Islet of Langerhans (tissue), 1 donor: Measurements from ENCODE around the gene EMC9.

Experiments used
- FAIRE-seq: peaks from one replicate; lab custom pipeline; 2011; peaks lifted over from hg19 to GRCh38; lab: Jason Lieb, UNC

The EMC9 gene

DNA sequence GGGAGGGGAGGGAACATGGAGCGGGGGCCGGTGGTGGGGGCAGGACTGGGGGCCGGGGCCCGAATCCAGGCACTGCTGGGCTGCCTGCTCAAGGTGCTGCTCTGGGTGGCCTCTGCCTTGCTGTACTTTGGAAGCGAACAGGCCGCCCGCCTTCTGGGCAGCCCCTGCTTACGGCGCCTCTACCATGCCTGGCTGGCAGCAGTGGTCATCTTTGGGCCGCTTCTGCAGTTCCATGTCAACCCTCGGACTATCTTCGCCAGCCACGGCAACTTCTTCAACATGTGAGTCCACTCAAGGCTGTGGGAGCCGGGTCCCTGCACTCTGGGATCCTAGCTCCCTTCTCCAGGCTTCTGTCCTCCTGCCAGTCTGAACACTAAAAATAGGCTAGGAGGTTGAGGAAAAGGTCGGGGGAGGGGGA lies 9.8 kb downstream of the EMC9 start:
- no peak for FAIRE-seq

DNA sequence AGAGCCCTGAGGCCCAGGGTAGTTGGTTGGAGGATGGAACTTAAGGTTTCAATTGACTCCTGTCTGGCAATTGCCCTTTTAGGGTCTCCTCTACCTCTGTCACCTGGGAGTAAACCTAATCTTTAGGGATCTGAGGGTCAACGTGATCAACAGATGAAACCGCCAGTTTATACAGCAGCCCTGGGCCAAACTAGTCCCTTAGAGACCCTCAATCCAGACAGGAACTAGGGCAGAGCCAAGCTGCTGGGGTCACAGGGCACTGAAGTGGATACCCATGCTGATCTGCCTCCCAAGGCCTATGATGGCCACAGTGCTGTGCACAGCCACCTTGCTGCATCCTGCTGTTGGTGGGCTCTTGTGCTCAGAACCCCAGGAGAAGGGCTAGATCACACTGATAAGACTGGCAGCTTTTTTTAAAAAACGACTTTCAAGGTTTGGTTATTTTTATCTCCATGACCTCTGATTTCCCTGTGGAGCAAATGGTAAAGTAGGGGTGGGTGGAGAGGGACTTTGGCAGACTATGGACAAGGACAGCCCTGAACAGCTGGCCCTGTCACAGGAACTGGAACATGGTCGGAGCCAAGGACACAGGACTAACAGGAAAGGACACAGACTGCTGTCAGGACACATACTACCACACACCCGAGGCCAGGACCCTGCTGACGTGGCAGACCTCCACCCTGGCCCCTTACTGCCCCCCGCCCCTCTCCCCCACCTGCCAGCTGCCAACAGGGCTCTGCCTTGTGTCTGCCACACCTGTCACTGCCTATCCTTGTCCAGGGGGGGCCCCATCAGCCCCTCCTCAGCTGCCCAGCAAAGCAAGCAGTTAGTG lies 10.5 kb downstream of the EMC9 start:
- no peak for FAIRE-seq

DNA sequence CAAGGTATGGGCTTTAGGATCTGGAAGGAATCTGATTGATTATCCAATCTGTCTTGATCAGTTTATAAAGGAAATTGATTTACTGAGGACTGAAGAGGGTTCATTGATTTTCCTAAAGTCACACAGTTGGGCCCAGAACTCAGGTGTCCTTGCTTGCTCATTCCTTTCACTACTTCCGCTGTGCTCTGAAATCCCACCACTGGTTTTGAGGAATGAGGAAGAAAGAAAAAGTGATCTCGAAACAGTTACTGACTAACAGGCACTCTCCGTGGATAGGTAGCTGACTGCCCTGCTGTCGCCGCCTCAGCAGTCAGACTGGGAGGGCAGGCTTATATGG lies 11.0 kb downstream of the EMC9 start, which contains the start of gene FITM1:
Gene FITM1, plus strand, starts transcription at position 280 of the 337 bp plus-strand sequence. CDS start 905 bp downstream, outside the sequence.
- FAIRE-seq, result no peak

DNA sequence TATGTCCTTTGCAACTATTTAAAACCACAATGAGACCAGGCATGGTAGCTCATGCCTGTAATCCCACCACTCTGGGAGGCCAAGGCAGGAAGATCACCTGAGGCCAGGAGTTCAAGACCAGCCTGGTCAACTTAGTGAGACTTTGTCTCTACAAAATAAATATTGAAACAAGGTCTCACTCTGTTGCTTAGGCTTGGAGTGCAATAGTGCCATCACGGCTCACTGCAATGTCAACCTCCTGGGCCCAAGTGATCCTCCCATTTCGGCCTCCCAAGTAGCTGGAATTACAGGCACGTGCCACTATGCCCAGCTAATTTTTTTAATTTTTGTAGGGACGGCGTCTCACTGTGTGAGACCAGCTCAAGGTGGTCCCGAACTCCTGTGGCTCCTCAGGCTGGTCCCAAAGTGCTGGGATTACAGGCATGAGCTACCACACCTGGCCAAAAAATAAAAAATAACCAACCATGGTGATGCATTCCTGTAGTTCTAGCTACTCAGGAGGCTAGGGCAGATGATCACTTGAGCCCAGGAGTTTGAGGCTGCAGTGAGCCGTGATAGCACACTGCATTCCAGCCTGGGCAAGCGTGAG lies 11.9 kb downstream of the EMC9 start:
- FAIRE-seq, result no peak

DNA sequence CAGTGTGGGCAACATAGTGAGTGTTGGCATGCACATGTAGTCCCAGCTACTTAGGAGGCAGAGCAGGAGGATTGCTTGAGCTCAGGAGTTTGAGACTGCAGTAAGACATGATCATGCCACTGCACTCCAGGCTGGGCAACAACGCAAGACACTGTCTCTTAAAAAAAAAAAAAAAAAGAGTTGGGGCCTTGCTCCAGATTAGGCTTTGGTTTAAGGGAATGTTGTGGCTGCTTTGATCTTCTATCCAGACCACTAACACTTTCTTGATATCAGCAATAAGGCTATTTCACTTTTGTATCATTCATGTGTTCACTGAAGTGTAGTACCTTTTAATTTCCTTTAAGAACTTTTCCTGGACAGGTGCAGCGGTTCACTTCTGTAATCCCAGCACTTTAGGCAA lies 13.7 kb downstream of the EMC9 start:
- no peak for FAIRE-seq

DNA sequence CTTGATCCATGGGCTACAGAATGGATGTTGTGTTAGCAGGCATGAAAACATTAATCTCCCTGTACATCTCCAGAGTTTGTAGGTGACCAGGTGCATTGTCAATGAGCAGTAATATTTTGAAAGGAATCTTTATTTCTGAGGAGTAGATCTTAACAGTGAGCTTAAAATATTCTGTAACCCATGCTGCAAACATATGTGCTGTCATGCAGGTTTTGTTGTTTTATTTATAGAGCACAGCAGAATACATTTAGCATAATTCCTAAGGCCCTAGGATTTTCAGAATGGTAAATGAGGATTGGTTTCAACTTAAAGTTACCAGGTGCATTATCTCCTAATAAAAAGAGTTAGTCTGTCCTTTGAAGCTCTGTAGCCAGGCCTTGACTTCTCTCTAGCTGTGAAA lies 14.5 kb downstream of the EMC9 start:
- no peak for FAIRE-seq

DNA sequence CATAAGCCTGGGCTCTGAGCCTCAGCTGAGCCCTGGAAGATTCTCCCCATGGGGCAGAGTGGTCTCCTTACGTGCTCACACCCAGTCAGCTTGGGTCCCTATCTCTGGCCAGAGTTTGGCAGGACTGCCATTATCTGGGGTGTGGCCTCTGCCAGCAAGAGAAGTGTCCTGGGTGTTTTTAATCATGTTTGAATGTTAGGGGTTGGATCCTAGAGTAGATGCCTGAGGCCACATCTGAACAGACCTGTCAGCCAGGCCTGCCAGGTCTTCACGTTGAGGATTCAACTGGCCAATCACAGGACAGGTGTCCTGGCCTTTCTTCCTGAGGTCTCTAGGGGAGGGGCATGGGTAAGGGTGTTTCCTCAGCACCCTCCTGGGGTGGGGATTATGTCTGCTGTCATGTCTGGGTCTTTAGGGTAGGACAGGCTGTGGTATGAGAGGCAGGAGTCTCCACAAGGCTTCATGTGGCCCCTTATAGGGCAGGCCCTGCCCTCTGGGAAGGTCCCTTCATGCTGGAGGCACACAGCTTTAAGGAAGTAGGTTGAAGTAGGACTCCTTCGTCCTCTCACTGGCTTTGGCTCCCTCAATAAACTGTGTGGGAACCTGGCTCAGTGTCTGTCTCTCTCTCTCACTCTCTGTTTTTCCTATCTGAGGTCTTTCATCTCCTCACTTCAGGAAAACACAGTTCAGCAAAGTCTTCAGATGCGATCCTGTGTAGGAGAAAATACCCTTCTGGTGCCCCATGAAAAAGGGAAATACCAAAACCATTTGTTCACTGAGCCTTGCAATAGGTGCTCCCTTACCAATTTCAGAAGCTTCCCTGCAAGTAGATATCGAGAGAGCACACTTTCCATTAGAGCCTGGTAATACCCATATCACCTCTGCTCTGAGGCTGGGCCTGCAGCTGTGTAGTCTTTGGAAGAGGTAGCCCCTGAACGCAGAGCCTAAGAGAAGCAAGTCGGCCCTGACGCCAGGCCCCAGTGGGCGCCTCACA lies 17.7 kb downstream of the EMC9 start:
- no peak for FAIRE-seq

DNA sequence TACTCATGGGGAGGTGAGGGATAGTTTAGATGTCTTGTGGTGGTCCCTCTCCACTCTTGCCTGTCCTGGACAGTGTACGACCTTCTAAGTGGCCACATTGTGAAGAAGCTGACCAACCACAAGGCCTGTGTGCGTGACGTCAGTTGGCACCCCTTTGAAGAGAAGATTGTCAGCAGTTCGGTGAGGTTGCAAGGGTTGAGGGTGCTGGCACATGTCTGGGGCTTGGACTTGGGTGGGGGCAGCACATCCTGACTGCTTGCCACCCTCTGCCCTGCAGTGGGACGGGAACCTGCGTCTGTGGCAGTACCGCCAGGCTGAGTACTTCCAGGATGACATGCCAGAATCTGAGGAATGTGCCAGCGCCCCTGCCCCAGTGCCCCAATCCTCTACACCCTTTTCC lies 18.5 kb downstream of the EMC9 start:
- no peak for FAIRE-seq

DNA sequence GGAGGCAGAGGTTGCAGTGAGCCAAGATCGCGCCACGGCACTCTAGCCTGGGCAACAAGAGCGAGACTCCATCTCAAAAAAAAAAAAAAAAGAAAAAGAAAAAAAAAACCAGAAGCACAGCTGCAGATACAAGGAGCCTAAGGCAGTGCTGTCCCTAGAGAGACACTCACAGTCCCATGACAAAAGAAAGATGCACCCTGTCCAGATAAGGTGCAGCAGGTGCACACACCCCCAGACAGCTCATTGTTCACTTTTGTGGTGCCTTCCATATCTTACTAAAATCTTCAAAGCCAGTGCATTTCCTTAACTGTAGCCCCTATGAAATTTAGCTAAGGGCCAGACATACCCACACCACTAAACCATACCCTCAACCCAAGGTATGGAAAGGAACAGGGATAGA lies 19.0 kb downstream of the EMC9 start:
- FAIRE-seq, result no peak

DNA sequence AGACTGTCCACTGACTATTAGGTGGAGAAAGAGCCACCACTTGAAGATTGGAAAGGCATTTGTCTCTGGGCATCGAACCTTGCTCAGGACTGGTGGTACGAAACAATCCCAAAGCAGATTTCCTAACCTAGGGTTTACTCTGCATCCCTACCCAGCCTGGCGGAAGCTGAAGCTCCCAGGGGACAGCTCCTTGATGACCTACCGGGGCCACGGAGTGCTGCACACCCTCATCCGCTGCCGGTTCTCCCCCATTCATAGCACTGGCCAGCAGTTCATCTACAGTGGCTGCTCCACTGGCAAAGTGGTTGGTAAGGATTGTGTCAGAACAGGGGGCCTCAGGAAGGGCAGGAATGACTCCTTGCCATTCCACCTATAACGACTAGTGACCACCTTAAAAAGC lies 20.2 kb downstream of the EMC9 start:
- no peak for FAIRE-seq

DNA sequence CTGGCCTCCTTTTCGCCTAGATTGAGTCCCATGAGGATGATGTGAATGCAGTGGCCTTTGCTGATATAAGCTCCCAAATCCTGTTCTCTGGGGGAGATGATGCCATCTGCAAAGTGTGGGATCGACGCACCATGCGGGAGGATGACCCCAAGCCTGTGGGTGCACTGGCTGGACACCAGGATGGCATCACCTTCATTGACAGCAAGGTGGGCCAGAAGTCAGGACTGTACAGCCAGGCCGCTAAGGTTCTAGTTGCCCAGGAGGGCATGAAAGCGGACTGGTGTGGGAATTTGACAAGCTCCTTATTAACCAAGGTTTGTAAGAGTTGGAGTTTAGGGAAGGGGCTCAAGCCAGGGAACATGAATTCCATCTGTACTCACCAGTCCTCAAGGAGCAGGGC lies 21.7 kb downstream of the EMC9 start:
- FAIRE-seq, result no peak

DNA sequence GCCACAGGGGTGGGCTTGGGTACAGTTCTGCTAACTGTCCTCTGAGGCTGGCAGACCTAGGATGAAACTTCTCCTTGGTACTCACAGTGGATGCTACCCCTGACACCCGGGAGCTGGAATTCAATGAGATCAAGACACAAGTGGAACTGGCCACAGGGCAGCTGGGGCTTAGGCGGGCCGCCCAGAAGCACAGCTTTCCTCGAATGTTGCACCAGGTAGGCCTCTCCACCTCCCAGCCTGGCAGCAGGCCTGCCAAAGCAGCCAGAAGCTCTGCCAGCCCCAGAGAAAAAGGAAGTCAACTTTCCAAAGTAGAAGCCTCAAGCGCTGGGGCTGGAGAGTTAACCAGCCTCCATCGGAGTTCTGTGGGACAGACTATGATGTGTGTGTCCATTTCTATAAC lies 24.2 kb downstream of the EMC9 start:
- no peak for FAIRE-seq

DNA sequence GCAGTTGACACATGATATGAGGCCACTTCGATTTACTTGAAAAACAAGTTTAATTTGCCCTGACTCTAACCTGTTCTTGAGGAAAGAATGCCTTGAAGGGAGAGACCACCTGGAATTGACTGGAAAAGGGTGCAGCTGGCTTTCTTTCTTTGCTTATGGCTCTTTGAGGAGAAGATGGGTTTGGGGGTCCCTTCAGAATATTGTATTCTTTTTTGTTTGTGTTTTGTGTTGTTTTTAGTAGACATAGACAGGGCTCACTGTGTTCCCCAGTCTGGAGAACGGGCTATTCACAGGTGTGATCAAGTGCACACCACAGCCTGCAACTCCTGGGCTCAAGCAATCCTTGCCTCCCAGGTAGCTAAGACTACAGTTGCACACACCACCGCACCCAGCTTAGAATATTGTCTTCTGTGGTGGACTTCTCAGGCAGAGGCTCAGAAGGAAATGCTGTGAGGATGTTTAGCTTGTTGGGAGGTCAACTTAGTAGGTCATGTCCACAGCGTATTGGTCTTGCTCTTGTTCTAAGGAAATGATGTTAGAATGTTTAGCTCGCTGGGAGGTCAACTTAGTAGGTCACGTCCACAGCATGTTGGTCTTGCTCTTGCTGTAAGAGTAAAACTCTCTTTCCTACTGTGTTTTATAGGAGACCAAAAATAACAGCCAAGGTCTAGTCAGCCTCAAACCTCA lies 25.1 kb downstream of the EMC9 start:
- no peak for FAIRE-seq

DNA sequence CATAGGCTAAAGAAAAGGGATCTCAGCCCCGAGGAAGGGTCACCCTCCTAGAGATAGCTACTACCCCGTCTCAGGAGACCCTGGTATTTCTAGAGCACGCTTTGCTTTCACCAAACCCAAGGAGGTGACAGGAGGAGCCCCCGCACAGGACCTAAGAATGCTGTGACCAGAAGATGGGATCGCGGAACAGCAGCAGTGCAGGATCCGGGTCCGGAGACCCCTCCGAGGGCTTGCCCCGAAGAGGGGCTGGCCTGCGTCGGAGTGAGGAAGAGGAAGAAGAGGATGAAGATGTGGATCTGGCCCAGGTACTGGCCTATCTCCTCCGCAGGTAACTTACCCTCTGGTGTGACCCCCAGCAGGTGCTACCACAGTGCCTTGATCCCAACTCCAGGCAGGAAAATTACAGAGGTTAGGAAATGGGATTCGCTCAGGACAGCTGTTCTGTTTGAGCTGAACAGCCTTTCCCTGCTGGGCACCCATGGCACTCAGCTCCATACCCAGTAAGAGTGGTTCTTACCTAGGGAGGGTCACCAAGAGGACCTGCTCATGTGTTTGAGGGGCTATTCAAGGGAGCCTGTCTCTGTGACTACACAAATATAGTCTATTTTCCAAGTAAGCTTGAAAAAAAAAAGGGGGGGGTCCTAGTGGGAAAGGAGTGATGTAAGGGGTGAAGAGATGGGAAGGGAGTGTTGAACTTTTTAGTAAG lies 25.8 kb downstream of the EMC9 start:
- FAIRE-seq, result no peak

DNA sequence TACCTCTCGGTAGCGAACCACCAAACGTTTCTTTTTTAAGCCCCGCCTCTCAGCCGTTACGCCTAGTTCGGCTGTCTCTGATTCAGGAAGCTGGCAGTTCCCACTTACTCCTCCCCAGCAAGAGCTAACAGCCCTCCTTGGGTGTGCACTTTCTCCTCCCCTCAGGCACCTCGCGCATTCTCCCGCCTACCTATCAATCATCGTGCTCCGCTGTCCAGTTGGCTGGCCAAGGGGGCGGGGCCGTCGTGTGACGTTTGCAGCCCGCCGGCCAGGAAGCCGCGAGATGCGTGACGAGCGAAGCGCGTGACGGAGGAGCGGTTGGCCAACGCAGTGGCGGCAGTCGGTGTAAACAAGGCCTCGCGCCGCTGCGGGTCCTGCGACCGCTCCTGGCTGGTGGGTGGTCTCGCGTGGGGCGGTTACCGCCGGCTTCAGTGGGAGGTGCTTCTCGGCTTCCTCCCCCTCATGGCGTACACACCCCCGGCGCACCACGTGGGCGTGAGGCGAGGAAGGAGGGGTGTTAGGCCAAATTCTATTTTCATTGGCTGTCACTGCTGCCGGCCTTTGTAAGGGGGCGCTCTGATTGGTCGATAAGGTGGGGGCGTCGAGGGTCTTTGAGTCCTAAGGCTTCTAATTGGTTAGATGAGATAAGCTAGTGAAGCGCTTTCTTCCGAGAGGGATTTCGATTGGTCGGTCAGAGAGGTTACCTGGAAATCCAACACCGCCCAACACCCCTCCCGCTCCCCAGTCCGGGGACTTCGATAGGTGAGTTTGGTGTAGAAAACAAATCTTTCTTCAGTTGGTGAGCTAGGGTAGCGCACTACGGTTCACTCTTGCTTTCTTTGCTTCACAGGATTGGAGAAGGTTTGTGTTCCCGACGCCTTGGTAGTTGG lies 26.6 kb downstream of the EMC9 start, which contains the start of the genes DCAF11 and NRL:
Gene DCAF11, plus strand, starts transcription at position 246 of the 890 bp plus-strand sequence. CDS start 818 bp downstream, outside the sequence.
Gene NRL, minus strand, starts transcription at position 418 of the 890 bp plus-strand sequence. CDS start 32,101 bp downstream, outside the sequence.
- FAIRE-seq, result peak; percentile 90

DNA sequence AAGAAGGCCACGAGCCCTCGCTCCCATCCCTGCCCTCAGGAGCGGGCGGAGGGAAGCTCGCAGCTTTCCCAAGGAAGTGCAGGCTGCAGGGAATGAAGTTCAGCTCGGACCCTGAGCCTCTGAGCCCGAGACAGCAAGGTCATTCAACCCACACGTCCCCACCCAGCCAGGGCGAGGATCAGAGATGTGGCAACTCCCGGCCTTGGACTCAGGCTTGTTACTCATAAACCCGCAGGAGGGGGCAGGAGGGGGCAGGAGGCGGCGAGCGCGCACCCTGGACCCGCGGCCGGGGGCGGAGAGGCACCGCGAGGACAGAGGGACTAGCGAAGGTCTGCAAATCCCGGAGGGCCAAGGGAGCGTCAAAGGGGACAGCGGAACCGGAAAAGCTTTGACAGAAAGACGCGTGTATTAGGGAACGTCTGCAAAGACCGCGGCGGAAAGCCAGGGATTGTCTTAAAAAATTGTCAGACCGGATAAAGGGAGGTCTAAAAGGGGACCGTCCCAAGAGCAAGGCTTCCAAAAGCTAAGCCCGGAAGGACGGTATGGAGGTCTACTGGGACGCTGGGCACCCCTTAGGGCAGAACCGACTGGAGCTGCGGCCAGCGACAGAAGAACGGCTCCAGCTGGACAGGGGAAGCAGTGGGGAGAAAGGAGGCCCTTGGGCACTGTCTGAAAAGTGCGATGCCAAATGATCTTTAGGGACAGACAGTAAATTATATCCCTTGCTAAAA lies 27.4 kb downstream of the EMC9 start:
- FAIRE-seq, result no peak

DNA sequence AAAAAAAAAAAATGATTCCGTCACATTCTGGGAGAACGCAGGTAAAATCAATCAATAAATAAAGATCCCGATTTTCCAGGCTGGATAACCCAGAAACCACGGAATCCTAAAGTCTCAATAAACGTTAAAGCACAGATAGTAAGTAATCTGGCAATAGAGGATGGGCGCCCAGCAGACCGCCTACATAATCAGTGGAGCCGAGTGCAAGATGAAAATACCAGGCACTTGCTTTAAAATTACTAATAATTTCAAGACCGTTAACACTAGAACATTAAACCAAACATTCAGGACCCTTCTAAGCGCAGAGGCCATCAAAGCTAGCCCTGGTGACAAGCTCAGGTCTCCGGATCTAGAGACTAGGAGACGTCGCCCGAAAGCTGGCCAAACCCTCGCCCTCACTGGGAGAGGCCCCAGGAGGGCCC lies 28.0 kb downstream of the EMC9 start:
- FAIRE-seq, result no peak

DNA sequence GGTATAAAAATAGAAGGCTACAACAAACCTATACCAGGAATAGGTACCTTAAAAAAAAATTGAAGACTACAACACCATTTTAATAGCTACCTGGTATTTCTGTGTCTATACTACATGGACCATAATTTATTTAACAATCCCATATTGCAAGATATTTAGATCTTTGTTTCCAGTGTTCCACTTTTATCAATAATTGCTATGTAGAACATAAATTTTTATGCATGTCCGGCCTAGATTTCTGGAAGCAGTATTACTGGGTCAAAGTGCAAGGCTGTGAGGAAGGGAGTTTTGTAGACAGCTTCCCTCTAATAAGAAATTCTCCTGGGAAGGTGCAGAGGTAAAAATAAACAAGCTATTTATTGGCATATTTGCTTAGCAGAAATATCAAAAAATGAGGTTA lies 30.9 kb downstream of the EMC9 start:
- no peak for FAIRE-seq

DNA sequence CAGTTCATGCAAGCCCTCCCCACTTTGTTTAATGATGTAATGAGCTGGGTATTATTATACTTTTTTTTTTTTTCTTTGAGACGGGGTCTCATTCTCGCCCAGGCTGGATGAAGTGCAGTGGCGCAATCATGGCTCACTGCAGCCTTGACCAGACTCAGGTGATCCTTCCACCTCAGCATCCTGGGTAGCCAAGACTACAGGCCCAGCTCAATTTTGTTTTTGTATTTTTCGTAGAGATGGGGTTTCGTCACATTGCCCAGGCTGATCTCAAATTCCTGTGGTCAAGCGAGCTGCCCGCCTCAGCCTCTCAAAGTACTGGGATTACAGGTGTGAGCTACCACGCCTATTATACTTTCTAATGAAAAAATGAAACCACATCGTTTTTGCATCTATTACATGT lies 31.3 kb downstream of the EMC9 start:
- FAIRE-seq, result no peak
